ENCODE measurements around the gene SFMBT1.

GRCh38 chr3:52891615-52892081 lies 154.2 kb downstream of the SFMBT1 start:
- TF ChIP-seq EZH2 (IDR thresholded peaks at IDR 0.05) (no peak), MAX (IDR thresholded peaks at IDR 0.05) (no peak), ZBTB33 (IDR thresholded peaks at IDR 0.05; ENCODE audit: extremely low read depth, insufficient replicate concordance, low read length) (no peak), POLR2A (IDR thresholded peaks at IDR 0.05; ENCODE audit: borderline replicate concordance, extremely low read depth, insufficient read depth, insufficient read length) (no peak), ZNF274 (IDR thresholded peaks at IDR 0.05; ENCODE audit: low read depth, low read length) (no peak), CTCF (IDR thresholded peaks at IDR 0.05 in 2 of 3, conservative IDR thresholded peaks at IDR 0.05 in 1 of 3; ENCODE audit: borderline replicate concordance in 1 of 3, insufficient read depth in 1 of 3, low read depth in 2 of 3, low read length in 2 of 3) (no peak), ATF3 (IDR thresholded peaks at IDR 0.05) (no peak), EGR1 (IDR thresholded peaks at IDR 0.05; ENCODE audit: low read depth) (no peak), ZFX (IDR thresholded peaks at IDR 0.05) (no peak), REST (IDR thresholded peaks at IDR 0.05; ENCODE audit: low read depth) (no peak), EZH2phosphoT487 (IDR thresholded peaks at IDR 0.05; ENCODE audit: borderline replicate concordance) (no peak)
